Measurements from ENCODE around the gene PGRMC1.

DNA sequence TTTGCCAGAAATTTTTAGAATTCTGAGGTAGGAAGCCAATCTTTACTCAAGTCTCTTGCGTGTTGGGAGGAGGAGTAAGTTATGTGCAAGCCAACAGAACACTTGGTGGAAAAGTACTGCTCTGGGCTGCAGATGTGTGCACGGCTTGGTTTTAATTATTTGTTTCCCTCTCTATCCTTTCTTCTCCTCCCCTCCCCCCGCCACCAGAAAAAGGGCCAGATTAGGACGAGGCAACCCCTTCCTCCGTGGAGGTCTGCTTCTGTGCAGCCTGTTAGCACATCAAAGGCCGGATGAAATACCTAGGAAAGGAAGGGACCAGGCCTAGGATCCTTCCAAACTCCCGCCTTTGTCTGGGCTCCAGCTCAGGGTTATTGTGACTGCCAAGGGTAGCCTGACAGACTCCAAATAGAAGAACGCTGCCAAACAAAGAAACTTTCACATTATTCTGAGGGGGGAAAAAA, 1.0 kb upstream of the PGRMC1 start:
- no peak for TF ChIP-seq POLR2A (IDR thresholded peaks at IDR 0.05)
- TF ChIP-seq, protein P1, sequence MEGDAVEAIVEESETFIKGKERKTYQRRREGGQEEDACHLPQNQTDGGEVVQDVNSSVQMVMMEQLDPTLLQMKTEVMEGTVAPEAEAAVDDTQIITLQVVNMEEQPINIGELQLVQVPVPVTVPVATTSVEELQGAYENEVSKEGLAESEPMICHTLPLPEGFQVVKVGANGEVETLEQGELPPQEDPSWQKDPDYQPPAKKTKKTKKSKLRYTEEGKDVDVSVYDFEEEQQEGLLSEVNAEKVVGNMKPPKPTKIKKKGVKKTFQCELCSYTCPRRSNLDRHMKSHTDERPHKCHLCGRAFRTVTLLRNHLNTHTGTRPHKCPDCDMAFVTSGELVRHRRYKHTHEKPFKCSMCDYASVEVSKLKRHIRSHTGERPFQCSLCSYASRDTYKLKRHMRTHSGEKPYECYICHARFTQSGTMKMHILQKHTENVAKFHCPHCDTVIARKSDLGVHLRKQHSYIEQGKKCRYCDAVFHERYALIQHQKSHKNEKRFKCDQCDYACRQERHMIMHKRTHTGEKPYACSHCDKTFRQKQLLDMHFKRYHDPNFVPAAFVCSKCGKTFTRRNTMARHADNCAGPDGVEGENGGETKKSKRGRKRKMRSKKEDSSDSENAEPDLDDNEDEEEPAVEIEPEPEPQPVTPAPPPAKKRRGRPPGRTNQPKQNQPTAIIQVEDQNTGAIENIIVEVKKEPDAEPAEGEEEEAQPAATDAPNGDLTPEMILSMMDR (IDR thresholded peaks at IDR 0.05), result no peak
- TF ChIP-seq EP300 (IDR thresholded peaks at IDR 0.05), result no peak
